ENCODE results near the gene KRT33A.

KRT33A gene

DNA sequence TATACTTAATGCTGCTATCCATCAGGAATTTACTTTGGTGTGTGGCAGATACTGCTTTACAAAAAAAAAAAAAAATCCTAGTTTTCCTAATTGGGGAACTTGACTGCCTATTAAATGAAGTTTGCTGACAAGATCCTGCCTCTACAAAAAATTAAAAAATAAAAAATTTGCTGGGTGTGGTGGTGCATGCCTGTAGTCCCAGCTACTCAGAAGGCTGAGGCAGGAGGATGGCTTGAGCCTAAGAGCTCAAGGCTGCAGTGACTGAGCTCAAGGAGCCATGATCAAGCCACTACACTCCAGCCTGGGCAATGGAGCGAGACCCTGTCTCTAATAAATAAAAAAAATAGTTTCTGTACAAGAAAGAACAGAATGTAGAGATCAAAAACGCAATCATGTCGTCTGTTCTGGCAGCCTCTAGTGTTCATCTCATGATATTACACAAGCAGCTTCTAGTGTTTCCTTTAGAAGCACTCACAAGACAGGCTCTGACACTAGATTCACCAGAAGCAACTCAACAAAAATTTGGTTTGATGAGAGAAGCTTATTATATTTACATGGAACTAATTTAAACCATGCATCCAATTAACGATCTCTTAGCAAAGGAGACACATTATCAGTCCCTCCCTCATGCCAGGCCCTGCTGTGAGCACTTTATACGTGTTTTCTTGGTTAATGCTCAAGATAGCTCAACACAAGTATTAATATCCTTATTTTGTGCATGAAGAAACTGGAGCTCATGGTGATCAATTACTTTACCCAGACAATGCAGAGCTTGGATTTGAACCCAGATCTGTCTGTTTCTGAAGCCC, 28.3 kb downstream of the KRT33A start:
- TF ChIP-seq, protein P1, sequence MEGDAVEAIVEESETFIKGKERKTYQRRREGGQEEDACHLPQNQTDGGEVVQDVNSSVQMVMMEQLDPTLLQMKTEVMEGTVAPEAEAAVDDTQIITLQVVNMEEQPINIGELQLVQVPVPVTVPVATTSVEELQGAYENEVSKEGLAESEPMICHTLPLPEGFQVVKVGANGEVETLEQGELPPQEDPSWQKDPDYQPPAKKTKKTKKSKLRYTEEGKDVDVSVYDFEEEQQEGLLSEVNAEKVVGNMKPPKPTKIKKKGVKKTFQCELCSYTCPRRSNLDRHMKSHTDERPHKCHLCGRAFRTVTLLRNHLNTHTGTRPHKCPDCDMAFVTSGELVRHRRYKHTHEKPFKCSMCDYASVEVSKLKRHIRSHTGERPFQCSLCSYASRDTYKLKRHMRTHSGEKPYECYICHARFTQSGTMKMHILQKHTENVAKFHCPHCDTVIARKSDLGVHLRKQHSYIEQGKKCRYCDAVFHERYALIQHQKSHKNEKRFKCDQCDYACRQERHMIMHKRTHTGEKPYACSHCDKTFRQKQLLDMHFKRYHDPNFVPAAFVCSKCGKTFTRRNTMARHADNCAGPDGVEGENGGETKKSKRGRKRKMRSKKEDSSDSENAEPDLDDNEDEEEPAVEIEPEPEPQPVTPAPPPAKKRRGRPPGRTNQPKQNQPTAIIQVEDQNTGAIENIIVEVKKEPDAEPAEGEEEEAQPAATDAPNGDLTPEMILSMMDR (IDR thresholded peaks at IDR 0.05; ENCODE audit: low read depth, low read length, missing control alignments): peak; percentile 93
- peak; percentile 46 for DNase-seq (ENCODE audit: low read depth)
- H3K4me3 ChIP-seq (ENCODE audit: low read depth, low read length): no peak overlapping the region
- in situ Hi-C loops (cut with HindIII; ENCODE audit: low sequenced_read_pairs): no loop called here

DNA sequence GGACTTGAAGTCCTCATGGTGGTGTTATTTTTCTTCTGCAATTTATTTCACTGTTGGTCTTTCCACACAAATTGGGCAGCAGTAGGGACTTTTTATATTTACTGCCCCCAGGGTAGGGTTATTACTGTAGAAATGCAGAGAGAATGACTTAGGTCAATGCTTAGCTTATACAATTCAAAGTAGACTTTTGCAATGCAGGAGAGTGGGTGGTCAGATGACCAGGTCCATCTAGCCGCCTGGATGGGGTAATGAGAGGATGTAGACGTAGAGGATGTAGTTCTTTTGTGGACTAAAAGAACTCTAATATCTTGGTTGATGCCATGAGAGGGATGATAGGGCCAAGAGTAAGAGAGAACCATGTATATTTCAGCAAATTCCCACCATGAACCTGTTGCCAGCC, 32.4 kb downstream of the KRT33A start:
- in situ Hi-C loops (cut with HindIII; ENCODE audit: low sequenced_read_pairs): no loop called here
- DNase-seq (ENCODE audit: low read depth): no peak

DNA sequence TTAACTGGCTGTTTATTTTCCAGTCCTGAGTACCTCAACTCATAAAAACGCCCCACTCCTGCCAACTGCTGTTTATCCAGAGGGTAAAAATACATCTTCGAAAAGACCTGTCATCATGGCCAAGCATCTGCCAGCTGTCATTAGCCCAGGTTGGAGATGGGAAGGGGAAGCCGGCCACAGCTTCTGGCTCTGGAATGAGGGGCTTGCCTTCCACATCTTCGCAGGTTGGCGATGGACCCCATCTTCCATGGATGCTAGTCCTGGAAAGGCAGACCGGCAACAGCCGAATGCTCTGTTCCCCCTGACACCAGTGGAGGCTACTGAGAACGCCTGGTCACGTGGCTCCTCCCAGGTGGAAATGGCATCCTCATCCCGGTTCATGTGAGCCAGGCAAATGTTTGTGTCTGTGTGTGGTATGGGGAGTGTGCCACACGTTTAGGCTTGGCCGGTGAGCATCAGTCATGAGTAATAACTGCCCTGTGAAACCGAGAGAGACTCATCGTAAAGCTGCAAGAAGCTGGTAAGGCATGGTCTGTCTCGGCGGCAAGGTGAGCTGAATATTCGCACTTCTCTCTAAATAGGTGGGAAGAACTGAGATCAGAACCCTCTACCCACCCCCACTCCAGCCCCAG, 34.7 kb downstream of the KRT33A start:
- no peak for DNase-seq (ENCODE audit: low read depth)
- in situ Hi-C loops (cut with HindIII; ENCODE audit: low sequenced_read_pairs): no loop called here
- TF ChIP-seq, protein P1 (IDR thresholded peaks at IDR 0.05; ENCODE audit: low read depth, low read length, missing control alignments): no peak
- no peak overlapping the region for H3K4me3 ChIP-seq (ENCODE audit: low read depth, low read length)

More for the DNA sequence above, 32.4 kb downstream of the KRT33A start:
- no peak overlapping the region for H3K4me3 ChIP-seq (ENCODE audit: low read depth, low read length)
- TF ChIP-seq, protein P1 (IDR thresholded peaks at IDR 0.05; ENCODE audit: low read depth, low read length, missing control alignments): no peak

DNA sequence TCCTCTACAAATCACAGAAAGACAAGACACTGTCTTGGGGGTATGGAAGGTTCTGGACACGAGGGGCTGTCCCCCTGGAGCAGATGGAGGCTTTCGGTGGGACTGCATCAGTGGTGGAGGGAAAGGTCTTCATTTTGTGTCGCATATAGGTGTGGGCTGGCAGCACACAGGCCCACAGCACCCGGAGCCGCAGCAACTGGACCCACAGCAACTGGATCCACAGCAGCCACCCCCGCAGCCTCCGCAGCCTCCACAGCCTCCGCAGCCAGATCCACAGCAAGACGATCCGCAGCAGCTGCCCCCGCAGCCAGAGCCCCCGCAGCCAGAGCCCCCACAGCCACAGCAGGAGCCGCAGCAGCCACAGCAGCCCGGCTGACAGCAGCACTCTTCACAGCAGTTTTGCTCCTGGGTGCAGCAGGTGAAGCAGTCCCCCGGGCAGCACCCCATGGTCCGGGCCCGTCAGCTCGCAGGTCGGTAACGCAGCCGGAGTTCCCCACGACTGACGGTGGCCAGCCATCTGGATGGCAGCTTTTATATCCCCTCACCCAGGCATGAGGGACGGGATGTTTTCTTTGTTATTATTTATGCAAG, 35.3 kb downstream of the KRT33A start, which contains the start of gene KRTAP17-1:
Gene KRTAP17-1, minus strand, starts transcription at position 507 of the 591 bp plus-strand sequence. Its CDS starts 60 bp downstream, at position 447.
- in situ Hi-C loops (cut with HindIII; ENCODE audit: low sequenced_read_pairs): no loop called here
- TF ChIP-seq, protein P1 (IDR thresholded peaks at IDR 0.05; ENCODE audit: low read depth, low read length, missing control alignments): no peak

DNA sequence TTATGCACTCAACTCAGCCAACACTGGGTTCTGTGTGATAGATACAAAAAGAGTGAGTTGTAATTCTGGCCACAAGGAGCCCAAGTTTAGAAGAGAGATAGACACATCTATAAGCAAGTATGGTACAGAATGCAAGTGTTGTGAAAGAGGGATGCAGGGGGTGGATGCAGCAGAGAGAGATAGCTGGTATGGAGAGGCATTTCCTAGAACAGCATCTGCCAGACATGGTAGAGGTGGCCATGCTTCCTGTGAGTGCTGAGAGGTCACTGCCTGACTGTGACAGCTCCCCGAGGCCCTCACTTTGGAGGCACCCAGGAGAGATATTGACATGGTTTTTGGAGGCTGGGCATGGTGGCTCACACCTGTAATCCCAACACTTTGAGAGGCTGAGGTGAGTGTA, 39.5 kb downstream of the KRT33A start:
- in situ Hi-C loops (cut with HindIII; ENCODE audit: low sequenced_read_pairs): no loop called here
- no peak for DNase-seq (ENCODE audit: low read depth)
- TF ChIP-seq, protein P1 (IDR thresholded peaks at IDR 0.05; ENCODE audit: low read depth, low read length, missing control alignments): no peak
- no peak overlapping the region for H3K4me3 ChIP-seq (ENCODE audit: low read depth, low read length)

More for the DNA sequence above, 35.3 kb downstream of the KRT33A start, which contains the start of gene KRTAP17-1:
- no peak within 1 kb of the TSS for H3K4me3 ChIP-seq (ENCODE audit: low read depth, low read length)
- no peak for DNase-seq (ENCODE audit: low read depth)

DNA sequence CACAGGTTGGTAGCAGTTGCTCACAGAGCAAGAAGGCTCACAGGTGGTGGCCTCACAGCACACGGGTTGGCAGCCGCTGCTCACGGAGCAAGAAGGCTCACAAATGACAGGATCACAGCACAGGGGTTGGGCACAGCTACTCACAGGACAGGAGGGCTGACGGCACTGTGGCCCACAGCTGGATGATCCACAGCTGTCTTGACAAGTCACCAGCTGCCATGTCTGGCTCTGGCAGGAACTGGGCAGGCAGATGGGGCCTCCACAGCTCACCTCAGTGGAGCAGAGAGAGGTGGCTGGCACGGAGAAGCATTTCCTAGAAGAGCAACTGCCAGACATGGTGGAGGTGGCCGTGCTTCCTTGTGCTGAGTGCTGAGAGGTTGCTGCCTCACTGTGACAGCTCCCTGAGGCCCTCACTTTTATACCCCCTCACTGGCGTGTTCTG, 41.7 kb downstream of the KRT33A start, which contains the start of gene KRTAP16-1:
Gene KRTAP16-1, minus strand, starts transcription at position 392 of the 442 bp plus-strand sequence. Its CDS starts 56 bp downstream, at position 336.
- in situ Hi-C loops (cut with HindIII; ENCODE audit: low sequenced_read_pairs): no loop called here
- TF ChIP-seq, protein P1 (IDR thresholded peaks at IDR 0.05; ENCODE audit: low read depth, low read length, missing control alignments): no peak
- H3K4me3 ChIP-seq (ENCODE audit: low read depth, low read length): no peak within 1 kb of the TSS
- no peak for DNase-seq (ENCODE audit: low read depth)

Data from astrocyte of the cerebellum (primary cell).